HepG2 (cell line): ENCODE data around the gene CD68. TPM values are rescaled to one million over a fixed set of nuclear protein-coding genes. Genes with fewer than 3 reads are reported as not detected.
A peak's percentile ranks its signal among the peaks of the same experiment; 100 is the strongest.

Experiments
- ATAC-seq: fragments of 200-7000 bp; cut with Tn5 transposase; 3 replicates; pipeline ENCODE4 v1.9.1; 2020; ENCODE audit warnings: mild to moderate bottlenecking, moderate library complexity
- BruUV-seq: library from RNA; stranded (reverse); fragments of 400-500 nt; replicated peaks from 2 replicates; lab custom pipeline; 2021; lab: Mats Ljungman, UMichigan
- CTCF ChIA-PET: fragments of 300-600 bp; formaldehyde crosslinking; extraction: SDS; loops from one replicate; lab custom pipeline; 2021; ENCODE audit warnings: low total read pairs, inconsistent platforms, low intra/inter-chr PET ratio; lab: Yijun Ruan, JAX
- POLR2A ChIA-PET: fragments of 350-600 bp; sonication (Branson Sonifier 250); formaldehyde crosslinking; loops from one replicate; lab custom pipeline; 2020; ENCODE audit warnings: antibody characterized with exemption, inconsistent platforms; lab: Yijun Ruan, JAX
- DNase-seq: peaks from one replicate; pipeline ENCODE4 v3.0.0-alpha.2; 2015; ENCODE audit warnings: low spot score
- FAIRE-seq: peaks from 3 replicates; lab custom pipeline; 2011; peaks lifted over from hg19 to GRCh38; lab: Jason Lieb, UNC
- H2AFZ ChIP-seq: one replicate; pipeline ENCODE4 v1.6.1; 2011; ENCODE audit warnings: low read length, inconsistent platforms
- H3K27ac ChIP-seq: fragments of 300-600 bp; 3 replicates; pipeline ENCODE4 v1.8.0; 2011; ENCODE audit warnings: mixed run types, mild to moderate bottlenecking, mixed read lengths, low read length, inconsistent platforms; ENCODE audit not compliant: insufficient read depth; ENCODE audit errors: extremely low read length
- H3K27me3 ChIP-seq, 2 experiments: fragments of 200-600 bp in 1 of 2; 2 replicates in 1 of 2; 3 replicates in 1 of 2; pipeline versions ENCODE4 v1.6.0 to v1.8.0; 2011; ENCODE audit warnings: low read length in 2 of 2, mild to moderate bottlenecking in 2 of 2, moderate library complexity in 2 of 2, inconsistent platforms in 1 of 2; ENCODE audit not compliant: insufficient read depth in 2 of 2, control insufficient read depth in 1 of 2
- H3K36me3 ChIP-seq, 2 experiments: fragments of 200-600 bp in 1 of 2; replicated peaks in 1 of 2; 2 replicates in 1 of 2; 3 replicates in 1 of 2; pipeline versions ENCODE4 v1.5.1 to v1.8.0; 2011; ENCODE audit warnings: low read length in 2 of 2, inconsistent platforms in 1 of 2; ENCODE audit not compliant: insufficient read depth in 2 of 2, control insufficient read depth in 1 of 2
- H3K4me1 ChIP-seq: 2 replicates; pipeline ENCODE4 v1.5.1; 2012; ENCODE audit warnings: low read length, inconsistent platforms; ENCODE audit not compliant: insufficient read depth
- H3K4me2 ChIP-seq: 2 replicates; pipeline ENCODE4 v1.6.0; 2011; ENCODE audit warnings: low read depth, low read length, inconsistent platforms
- H3K4me3 ChIP-seq, 3 experiments: fragments of 200-600 bp in 1 of 3; sonication (generic), shearing (Covaris generic) in 1 of 3; replicated peaks in 1 of 3; 2 replicates each; pipeline ENCODE4 v1.5.1; 2011 to 2016; ENCODE audit warnings: low read length in 3 of 3, inconsistent platforms in 2 of 3, low read depth in 2 of 3, mild to moderate bottlenecking in 2 of 3, control low read depth in 1 of 3, mixed read lengths in 1 of 3; ENCODE audit not compliant: insufficient read depth in 1 of 3
- H3K79me2 ChIP-seq: one replicate; pipeline ENCODE4 v1.6.1; 2011; ENCODE audit warnings: low read length, inconsistent platforms; ENCODE audit not compliant: insufficient read depth
- H3K9ac ChIP-seq: 2 replicates; pipeline ENCODE4 v1.6.0; 2011; ENCODE audit warnings: mild to moderate bottlenecking, low read depth, low read length, inconsistent platforms; ENCODE audit not compliant: insufficient read depth
- H3K9me3 ChIP-seq: 2 replicates; pipeline ENCODE4 v1.5.1; 2012; ENCODE audit warnings: mild to moderate bottlenecking, low read length
- H4K20me1 ChIP-seq: 2 replicates; pipeline ENCODE4 v1.6.0; 2011; ENCODE audit warnings: inconsistent platforms, mild to moderate bottlenecking, low read length, moderate library complexity; ENCODE audit not compliant: insufficient read depth
- CCAR2 ChIP-seq: fragments of 200-400 bp; formaldehyde crosslinking; optimal IDR thresholded peaks from 2 replicates; pipeline ENCODE3; 2018; ENCODE audit warnings: low read depth, mild to moderate bottlenecking, low read length, moderate library complexity
- ERF ChIP-seq: IDR thresholded peaks from 2 replicates; pipeline ENCODE4 v1.6.1; 2018; ENCODE audit warnings: missing biosample characterization, missing genetic modification reagents
- GABPB1 ChIP-seq: IDR thresholded peaks from 2 replicates; pipeline ENCODE4 v1.6.1; 2016; ENCODE audit warnings: mild to moderate bottlenecking, missing genetic modification reagents, moderate library complexity, missing compliant biosample characterization
- PRMT3 ChIP-seq: sonication (generic); formaldehyde crosslinking; IDR thresholded peaks from 2 replicates; pipeline ENCODE4 v1.8.1; 2022; ENCODE audit warnings: low read depth, mild to moderate bottlenecking, moderate library complexity, missing genetic modification reagents, borderline replicate concordance
- SAP130 ChIP-seq: IDR thresholded peaks from 2 replicates; pipeline ENCODE4 v1.6.1; 2016; ENCODE audit warnings: low read depth
- XRCC5 ChIP-seq: fragments of 200-400 bp; formaldehyde crosslinking; optimal IDR thresholded peaks from 2 replicates; pipeline ENCODE3; 2017; ENCODE audit warnings: mild to moderate bottlenecking, low read length
- ZBTB7A ChIP-seq: sonication (generic); formaldehyde crosslinking; IDR thresholded peaks from 2 replicates; pipeline ENCODE4 v1.8.0; 2022; ENCODE audit warnings: mild to moderate bottlenecking, missing genetic modification reagents
- ZBTB7B ChIP-seq: sonication (generic); formaldehyde crosslinking; IDR thresholded peaks from 2 replicates; pipeline ENCODE4 v1.4.0; 2020; ENCODE audit warnings: missing genetic modification reagents
- ZNF143 ChIP-seq: sonication (generic); formaldehyde crosslinking; IDR thresholded peaks from 2 replicates; pipeline ENCODE4 v1.4.0; 2020; ENCODE audit warnings: missing genetic modification reagents
- ZNF331 ChIP-seq: sonication (generic); formaldehyde crosslinking; IDR thresholded peaks from 2 replicates; pipeline ENCODE4 v1.4.0; 2020; ENCODE audit warnings: missing genetic modification reagents
- ZNF343 ChIP-seq: sonication (generic); formaldehyde crosslinking; IDR thresholded peaks from 2 replicates; pipeline ENCODE4 v1.4.0; 2020; ENCODE audit warnings: mild to moderate bottlenecking, missing genetic modification reagents
- ZNF768 ChIP-seq: sonication (generic); formaldehyde crosslinking; IDR thresholded peaks from 2 replicates; pipeline ENCODE4 v1.4.0; 2020; ENCODE audit warnings: missing genetic modification reagents
- WGBS: methylation state at CpG from one replicate; pipeline ENCODE4 v1.1.6; 2017; ENCODE audit warnings: low lambda C conversion rate; 5-methylcytosine and 5-hydroxymethylcytosine counted together
- in situ Hi-C: cut with HindIII; loops from 2 replicates; pipeline ENCODE4 v1.10.0; 2017; ENCODE audit warnings: low pct_unique_long_range_greater_than_20kb; ENCODE audit not compliant: extremely low pct_ligation_motif_present
- intact Hi-C: fragments of 100-400 bp; cut with micrococcal nuclease; formaldehyde crosslinking; loops from one replicate; pipeline ENCODE4 v1.10.0; 2022; ENCODE audit not compliant: unreplicated experiment
- polyA plus RNA-seq, 8 experiments: library from polyadenylated mRNA; depleted of rRNA in 3 of 8; stranded (reverse) in 7 of 8; unstranded in 1 of 8; fragments of >200 nt; fragmentation: Illumina TruSeq in 4 of 8; extraction: Trizol in 4 of 8; gene quantifications; 2 replicates each; pipeline versions ENCODE4 v1.2.1 to v1.2.3, GENCODE V29; 2011 to 2016; ENCODE audit warnings: low read depth in 4 of 8, missing spikeins in 1 of 8, mixed read lengths in 1 of 8; ENCODE audit not compliant: insufficient read depth in 1 of 8
- total RNA-seq, 5 experiments: library from RNA; depleted of rRNA; stranded (reverse); fragments of >200 nt; fragmentation: Illumina TruSeq; extraction: Trizol; gene quantifications; 2 replicates each; pipeline ENCODE4 v1.2.3, GENCODE V29; 2016; ENCODE audit warnings: low read depth in 1 of 5
- TF ChIP-seq, protein P1 (sequence below), 2 experiments: sonication (generic) in 1 of 2; formaldehyde crosslinking in 1 of 2; IDR thresholded peaks; 2 replicates each; pipeline versions ENCODE4 v1.4.0 to v1.6.1; 2018 to 2020; ENCODE audit warnings: missing genetic modification reagents in 2 of 2, borderline replicate concordance in 1 of 2, low read depth in 1 of 2, mild to moderate bottlenecking in 1 of 2, missing biosample characterization in 1 of 2
- TF ChIP-seq, protein P2 (sequence below): sonication (generic); formaldehyde crosslinking; IDR thresholded peaks from 2 replicates; pipeline ENCODE4 v1.5.0; 2020; ENCODE audit warnings: mild to moderate bottlenecking, missing genetic modification reagents
- TF ChIP-seq, protein P3 (sequence below): sonication (generic); formaldehyde crosslinking; IDR thresholded peaks from 2 replicates; pipeline ENCODE4 v1.8.1; 2023; ENCODE audit warnings: mild to moderate bottlenecking, missing genetic modification reagents
- TF ChIP-seq, protein P4 (sequence below): sonication (generic); formaldehyde crosslinking; IDR thresholded peaks from 2 replicates; pipeline ENCODE4 v1.8.1; 2023; ENCODE audit warnings: mild to moderate bottlenecking, moderate library complexity, missing genetic modification reagents

The CD68 gene
- total and polyA plus RNA-seq, 2 of the 13 experiments (the other 11 are each of a cell fraction or from before 2014, with no cell fraction given), result 10.3 to 104 TPM

DNA sequence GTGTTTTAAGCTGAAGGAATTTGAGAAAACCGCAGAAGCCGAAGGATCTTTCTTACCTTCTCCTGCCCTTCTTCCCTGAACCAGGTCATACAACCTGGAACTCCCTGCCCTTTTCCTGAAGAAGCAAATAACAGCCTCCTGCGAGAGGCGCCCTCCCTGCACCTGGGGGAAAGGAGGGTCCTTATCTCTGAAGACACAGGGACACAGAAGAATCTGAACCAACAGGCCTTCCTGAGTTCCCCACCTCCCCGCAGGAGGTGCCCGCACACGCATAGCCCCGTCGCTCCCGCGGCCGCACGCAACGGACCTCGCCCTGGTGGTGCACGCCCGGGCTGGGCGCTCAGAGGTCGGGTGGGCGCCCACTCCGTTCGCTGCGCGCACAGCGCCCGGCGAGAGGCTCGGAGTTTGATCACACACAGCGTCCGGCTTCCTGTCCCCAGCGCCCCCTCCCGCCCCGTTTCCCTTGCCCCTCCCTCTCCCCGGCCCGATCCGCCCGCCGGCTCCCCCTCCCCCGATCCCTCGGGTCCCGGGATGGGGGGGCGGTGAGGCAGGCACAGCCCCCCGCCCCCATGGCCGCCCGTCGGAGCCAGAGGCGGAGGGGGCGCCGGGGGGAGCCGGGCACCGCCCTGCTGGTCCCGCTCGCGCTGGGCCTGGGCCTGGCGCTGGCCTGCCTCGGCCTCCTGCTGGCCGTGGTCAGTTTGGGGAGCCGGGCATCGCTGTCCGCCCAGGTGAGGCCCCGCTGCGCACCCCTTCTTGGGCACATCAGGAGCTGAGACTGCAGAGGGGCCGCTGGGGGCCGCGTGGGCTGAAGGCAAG lies 30.6 kb upstream of the CD68 start, which contains the start of gene TNFSF12:
Gene TNFSF12 (plus strand): TSS at position 474 of the 816 bp plus-strand sequence. CDS start 96 bp downstream, at position 570.
- CTCF ChIA-PET, result no interaction called here
- ATAC-seq (peak; percentile 75), FAIRE-seq (no peak), DNase-seq (no peak)
- no TSS peak for BruUV-seq
- peak within 1 kb of the TSS; percentile 55 to 70 (median 65) for H3K4me3 ChIP-seq
- WGBS, result 17% methylated on average over 16 of the region's 65 CpGs
- H2AFZ ChIP-seq, result peak within 1 kb of the TSS; percentile 17
- peaks cover 0 to 3% of the 10 kb centered on the region in 2 experiments; a peak in 3 of 5 replicates for H3K27me3 ChIP-seq
- in situ Hi-C loops, result no loop called here
- no peaks in the 10 kb centered on the region for H3K36me3 ChIP-seq
- no peaks in the 10 kb centered on the region for H3K9me3 ChIP-seq
- H3K4me2 ChIP-seq, result peak within 1 kb of the TSS; percentile 65
- peaks cover 61% of the 10 kb centered on the region for H3K4me1 ChIP-seq
- H4K20me1 ChIP-seq, result no peaks in the 10 kb centered on the region
- no peak within 1 kb of the TSS for H3K27ac ChIP-seq
- intact Hi-C loops, result no loop called here
- peak within 1 kb of the TSS; percentile 23 for H3K9ac ChIP-seq
- POLR2A ChIA-PET, result interaction anchor here (0.8 to 3.9 kb wide), 4 partner anchors 9 to 198 kb away, joined by 3 to 18 read pairs (median 6); partner anchors contain the start of gene TNFSF13
- H3K79me2 ChIP-seq, result no peaks in the 10 kb centered on the region
- TF ChIP-seq, protein P1, sequence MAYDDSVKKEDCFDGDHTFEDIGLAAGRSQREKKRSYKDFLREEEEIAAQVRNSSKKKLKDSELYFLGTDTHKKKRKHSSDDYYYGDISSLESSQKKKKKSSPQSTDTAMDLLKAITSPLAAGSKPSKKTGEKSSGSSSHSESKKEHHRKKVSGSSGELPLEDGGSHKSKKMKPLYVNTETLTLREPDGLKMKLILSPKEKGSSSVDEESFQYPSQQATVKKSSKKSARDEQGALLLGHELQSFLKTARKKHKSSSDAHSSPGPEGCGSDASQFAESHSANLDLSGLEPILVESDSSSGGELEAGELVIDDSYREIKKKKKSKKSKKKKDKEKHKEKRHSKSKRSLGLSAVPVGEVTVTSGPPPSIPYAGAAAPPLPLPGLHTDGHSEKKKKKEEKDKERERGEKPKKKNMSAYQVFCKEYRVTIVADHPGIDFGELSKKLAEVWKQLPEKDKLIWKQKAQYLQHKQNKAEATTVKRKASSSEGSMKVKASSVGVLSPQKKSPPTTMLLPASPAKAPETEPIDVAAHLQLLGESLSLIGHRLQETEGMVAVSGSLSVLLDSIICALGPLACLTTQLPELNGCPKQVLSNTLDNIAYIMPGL (CRISPR knock-in tag; IDR thresholded peaks at IDR 0.05; ENCODE audit: borderline replicate concordance in 1 of 2, low read depth in 1 of 2), result peak; percentile 26 to 56; a peak in 1 of 4 replicates
- TF ChIP-seq, protein P2, sequence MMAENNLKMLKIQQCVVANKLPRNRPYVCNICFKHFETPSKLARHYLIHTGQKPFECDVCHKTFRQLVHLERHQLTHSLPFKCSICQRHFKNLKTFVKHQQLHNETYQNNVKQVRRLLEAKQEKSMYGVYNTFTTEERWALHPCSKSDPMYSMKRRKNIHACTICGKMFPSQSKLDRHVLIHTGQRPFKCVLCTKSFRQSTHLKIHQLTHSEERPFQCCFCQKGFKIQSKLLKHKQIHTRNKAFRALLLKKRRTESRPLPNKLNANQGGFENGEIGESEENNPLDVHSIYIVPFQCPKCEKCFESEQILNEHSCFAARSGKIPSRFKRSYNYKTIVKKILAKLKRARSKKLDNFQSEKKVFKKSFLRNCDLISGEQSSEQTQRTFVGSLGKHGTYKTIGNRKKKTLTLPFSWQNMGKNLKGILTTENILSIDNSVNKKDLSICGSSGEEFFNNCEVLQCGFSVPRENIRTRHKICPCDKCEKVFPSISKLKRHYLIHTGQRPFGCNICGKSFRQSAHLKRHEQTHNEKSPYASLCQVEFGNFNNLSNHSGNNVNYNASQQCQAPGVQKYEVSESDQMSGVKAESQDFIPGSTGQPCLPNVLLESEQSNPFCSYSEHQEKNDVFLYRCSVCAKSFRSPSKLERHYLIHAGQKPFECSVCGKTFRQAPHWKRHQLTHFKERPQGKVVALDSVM (CRISPR knock-in tag), result 0 out of 2 replicates have a peak, but pooled peaks have one; percentile 34
- TF ChIP-seq ERF (CRISPR knock-in tag) (0 out of 2 replicates have a peak, but pooled peaks have one; percentile 45), ZNF143 (CRISPR knock-in tag) (no peak), CCAR2 (no peak), ZNF343 (0 out of 2 replicates have a peak, but pooled peaks have one; percentile 23), GABPB1 (CRISPR knock-in tag) (peak; percentile 62; the same call in 1 of the 2 replicates), ZNF768 (peak; percentile 83; the same call in 1 of the 2 replicates), PRMT3 (CRISPR knock-in tag) (no peak; the same call in 1 of the 2 replicates), ZBTB7A (no peak), ZNF331 (CRISPR knock-in tag) (no peak), ZBTB7B (CRISPR knock-in tag) (peak; percentile 70; the same call in 1 of the 2 replicates), SAP130 (CRISPR knock-in tag) (peak; percentile 51), XRCC5 (no peak)
- TF ChIP-seq, protein P3, sequence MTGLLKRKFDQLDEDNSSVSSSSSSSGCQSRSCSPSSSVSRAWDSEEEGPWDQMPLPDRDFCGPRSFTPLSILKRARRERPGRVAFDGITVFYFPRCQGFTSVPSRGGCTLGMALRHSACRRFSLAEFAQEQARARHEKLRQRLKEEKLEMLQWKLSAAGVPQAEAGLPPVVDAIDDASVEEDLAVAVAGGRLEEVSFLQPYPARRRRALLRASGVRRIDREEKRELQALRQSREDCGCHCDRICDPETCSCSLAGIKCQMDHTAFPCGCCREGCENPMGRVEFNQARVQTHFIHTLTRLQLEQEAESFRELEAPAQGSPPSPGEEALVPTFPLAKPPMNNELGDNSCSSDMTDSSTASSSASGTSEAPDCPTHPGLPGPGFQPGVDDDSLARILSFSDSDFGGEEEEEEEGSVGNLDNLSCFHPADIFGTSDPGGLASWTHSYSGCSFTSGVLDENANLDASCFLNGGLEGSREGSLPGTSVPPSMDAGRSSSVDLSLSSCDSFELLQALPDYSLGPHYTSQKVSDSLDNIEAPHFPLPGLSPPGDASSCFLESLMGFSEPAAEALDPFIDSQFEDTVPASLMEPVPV, result 0 out of 2 replicates have a peak, but pooled peaks have one; percentile 30
- TF ChIP-seq, protein P4, sequence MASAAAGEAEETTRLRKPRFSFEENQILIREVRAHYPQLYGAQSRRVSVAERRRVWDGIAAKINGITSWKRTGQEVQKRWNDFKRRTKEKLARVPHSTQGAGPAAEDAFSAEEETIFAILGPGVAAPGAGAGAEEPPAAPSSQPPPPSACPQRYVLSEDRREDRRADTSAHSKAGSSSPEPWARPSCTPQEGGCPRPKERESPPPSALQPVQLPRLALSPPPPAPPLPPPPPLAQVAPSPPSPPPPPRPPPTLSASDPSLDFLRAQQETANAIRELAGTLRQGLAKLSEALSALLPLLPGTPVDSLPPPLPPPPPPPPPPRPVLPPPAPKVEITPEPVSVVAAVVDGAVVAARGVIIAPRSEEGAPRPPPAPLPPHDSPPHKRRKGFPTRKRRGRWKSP (CRISPR knock-in tag), result 0 out of 2 replicates have a peak, but pooled peaks have one; percentile 53
